NB4 (cell line): ENCODE results near the gene ADIPOR1.

Experiments used
- DNase-seq: peaks from one replicate; pipeline ENCODE4 v3.0.0; 2010; ENCODE audit warnings: low read depth
- H3K4me3 ChIP-seq: one replicate; pipeline ENCODE4 v1.5.1; 2011; ENCODE audit warnings: mild to moderate bottlenecking, low read depth, low read length, moderate library complexity
- CTCF ChIP-seq: IDR thresholded peaks from one replicate; pipeline ENCODE4 v1.5.1; 2012; ENCODE audit warnings: low read depth, low read length
- MYC ChIP-seq: IDR thresholded peaks from 2 replicates; pipeline ENCODE4 v1.6.1; 2011; ENCODE audit warnings: low read depth, low read length
- POLR2A ChIP-seq: IDR thresholded peaks from 2 replicates; pipeline ENCODE4 v1.6.1; 2011; ENCODE audit warnings: mild to moderate bottlenecking; ENCODE audit not compliant: insufficient read length; ENCODE audit errors: extremely low read depth
- TF ChIP-seq, protein P1 (sequence below): IDR thresholded peaks from 2 replicates; pipeline ENCODE4 v1.6.1; 2011; ENCODE audit warnings: low read depth, low read length

The ADIPOR1 gene

DNA sequence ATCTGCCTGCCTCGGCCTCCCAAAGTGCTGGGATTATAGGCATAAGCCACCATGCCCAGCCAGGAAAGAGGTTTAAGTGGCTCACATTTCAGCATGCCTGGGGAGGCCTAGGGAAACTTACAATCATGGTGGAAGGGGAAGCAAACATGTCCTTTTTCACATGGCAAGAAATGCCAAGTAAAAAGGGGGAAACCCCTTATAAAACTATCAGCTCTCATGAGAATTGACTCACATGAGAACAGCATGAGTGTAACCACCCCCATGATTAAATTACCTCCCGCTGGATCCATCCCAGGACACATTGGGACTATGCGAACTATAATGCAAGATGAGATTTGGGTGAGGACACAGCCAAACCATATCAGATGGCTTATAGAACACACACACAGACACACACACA is 22.3 kb downstream of the ADIPOR1 start:
- no peak for DNase-seq
- TF ChIP-seq MYC: no peak
- TF ChIP-seq POLR2A: no peak
- no peak for TF ChIP-seq CTCF
- TF ChIP-seq, protein P1, sequence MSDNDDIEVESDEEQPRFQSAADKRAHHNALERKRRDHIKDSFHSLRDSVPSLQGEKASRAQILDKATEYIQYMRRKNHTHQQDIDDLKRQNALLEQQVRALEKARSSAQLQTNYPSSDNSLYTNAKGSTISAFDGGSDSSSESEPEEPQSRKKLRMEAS: no peak
- H3K4me3 ChIP-seq: no peak overlapping the region

- no peak for TF ChIP-seq POLR2A
- TF ChIP-seq MYC: no peak
- TF ChIP-seq, protein P1: no peak
- no peak for TF ChIP-seq CTCF
- H3K4me3 ChIP-seq: no peak overlapping the region
- DNase-seq: no peak
These were observed 23.4 kb downstream of the ADIPOR1 start for GRCh38 chr1:202934755-202935154.

- TF ChIP-seq, protein P1: no peak
- TF ChIP-seq CTCF (no peak), POLR2A (no peak), MYC (no peak)
- H3K4me3 ChIP-seq: no peak overlapping the region
- DNase-seq: no peak
These were observed 25.6 kb downstream of the ADIPOR1 start for GRCh38 chr1:202932476-202932875.

DNA sequence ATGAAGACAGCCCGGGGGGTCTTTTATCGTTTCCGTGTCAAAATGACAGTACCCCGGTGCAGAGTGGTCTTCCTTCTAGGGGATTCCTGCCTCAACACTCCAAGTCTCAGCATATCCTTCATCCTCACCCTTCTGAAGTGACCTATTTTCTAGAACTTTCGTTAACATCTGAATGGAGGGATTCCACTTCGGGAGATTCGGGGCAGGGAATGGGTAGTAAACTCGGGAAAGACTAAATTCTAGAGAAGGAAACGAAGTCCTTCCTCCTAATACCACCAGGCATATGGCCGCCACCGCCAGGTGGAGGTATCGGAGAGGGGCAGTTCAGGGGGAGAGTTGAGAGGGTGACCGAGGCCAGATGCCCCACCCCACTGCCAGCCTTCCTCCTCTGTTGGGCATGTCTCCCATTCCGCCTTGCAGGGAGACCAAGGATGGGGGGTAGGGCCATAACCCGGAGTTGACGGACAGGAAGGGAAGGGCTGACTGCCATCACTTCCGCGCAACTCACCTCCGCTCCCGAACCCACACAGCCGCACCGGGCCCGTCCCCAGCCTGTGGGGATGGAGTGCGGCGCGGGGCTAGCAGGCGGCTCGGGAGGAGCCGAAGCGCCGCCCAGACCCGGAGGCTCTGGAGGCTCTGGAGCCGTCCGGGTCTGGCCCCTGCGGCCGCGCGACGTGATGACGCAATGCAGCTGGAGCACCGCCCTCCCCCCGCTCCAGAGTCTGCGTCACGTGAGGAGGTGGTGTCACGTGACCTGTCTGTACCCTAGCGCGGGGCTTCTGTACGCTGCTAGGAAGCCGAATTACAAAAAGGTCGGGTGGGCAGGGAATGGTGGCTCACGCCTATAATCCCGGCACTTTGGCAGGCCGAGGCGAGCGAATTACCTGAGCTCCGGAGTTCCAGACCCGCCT is 31.3 kb downstream of the ADIPOR1 start, which contains the start of gene KLHL12:
Gene KLHL12, minus strand, starts transcription at position 654 of the 911 bp plus-strand sequence. CDS start 2,072 bp downstream, outside the sequence.
- peak; percentile 98 for DNase-seq
- H3K4me3 ChIP-seq: peak within 1 kb of the TSS; percentile 94
- TF ChIP-seq MYC (peak; percentile 73), POLR2A (peak; percentile 91), CTCF (peak; percentile 45)
- TF ChIP-seq, protein P1: peak; percentile 98

DNA sequence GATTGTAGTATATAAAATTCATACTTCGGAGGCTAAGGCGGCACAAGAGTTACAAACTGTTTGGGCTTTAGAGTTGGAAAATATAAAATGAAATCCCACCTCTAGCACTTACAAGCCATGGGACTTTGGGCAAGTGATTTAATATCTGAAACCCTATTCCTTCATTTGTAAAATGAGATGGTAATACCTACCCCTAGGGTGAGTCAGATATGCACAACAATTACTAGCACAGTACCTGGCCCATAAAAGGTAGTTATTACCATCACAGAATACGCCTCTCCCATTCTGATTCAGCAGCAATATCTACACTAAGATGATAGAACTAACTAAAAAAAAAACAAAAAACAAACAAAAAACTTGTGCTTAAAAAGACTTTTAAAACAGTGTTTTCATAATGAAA is 34.6 kb downstream of the ADIPOR1 start:
- no peak for DNase-seq
- TF ChIP-seq, protein P1: no peak
- TF ChIP-seq POLR2A (no peak), MYC (no peak), CTCF (no peak)
- H3K4me3 ChIP-seq: no peak overlapping the region
